BE2C (cell line): Measurements from ENCODE around the gene SARS2.
"Not testable (repeated sequence)": the region's sequence is repeated elsewhere in the genome, so short reads cannot be mapped to it uniquely, and the experiment has no call there.

Source experiments
- DNase-seq: peaks from one replicate; pipeline ENCODE4 v3.0.0-alpha.2; 2020
- H3K27me3 ChIP-seq: fragments of 250-450 bp; sonication (Bioruptor Pico); 2 replicates; pipeline ENCODE4 v1.5.1; 2020; ENCODE audit warnings: mild to moderate bottlenecking
- H3K36me3 ChIP-seq: fragments of 250-450 bp; sonication (Bioruptor Pico); 2 replicates; pipeline ENCODE4 v1.5.1; 2020; ENCODE audit warnings: mild to moderate bottlenecking
- H3K4me1 ChIP-seq: fragments of 250-450 bp; sonication (Bioruptor Pico); 2 replicates; pipeline ENCODE4 v1.5.1; 2020
- H3K4me3 ChIP-seq: 2 replicates; pipeline ENCODE4 v1.5.1; 2011; ENCODE audit warnings: low read depth, low read length
- H3K9me3 ChIP-seq: fragments of 250-450 bp; sonication (Bioruptor Pico); 2 replicates; pipeline ENCODE4 v1.5.1; 2020
- CTCF ChIP-seq: IDR thresholded peaks from 2 replicates; pipeline ENCODE4 v1.5.1; 2012; ENCODE audit warnings: mild to moderate bottlenecking, low read depth, low read length

Gene SARS2

GRCh38 chr19:38941979-38942378 is 11.4 kb upstream of the SARS2 start:
- no peaks in the 10 kb centered on the region for H3K27me3 ChIP-seq
- H3K36me3 ChIP-seq, result peaks cover 5% of the 10 kb centered on the region; the same call in 1 of the 2 replicates
- no peak for DNase-seq
- H3K4me1 ChIP-seq, result peaks cover 2% of the 10 kb centered on the region
- no peaks in the 10 kb centered on the region for H3K9me3 ChIP-seq
- no peak for TF ChIP-seq CTCF
- H3K4me3 ChIP-seq, result no peak overlapping the region

GRCh38 chr19:38941466-38941865 is 10.9 kb upstream of the SARS2 start:
- H3K4me1 ChIP-seq, H3K36me3 ChIP-seq, H3K27me3 ChIP-seq, H3K9me3 ChIP-seq, H3K4me3 ChIP-seq, DNase-seq: not testable (repeated sequence)

DNA sequence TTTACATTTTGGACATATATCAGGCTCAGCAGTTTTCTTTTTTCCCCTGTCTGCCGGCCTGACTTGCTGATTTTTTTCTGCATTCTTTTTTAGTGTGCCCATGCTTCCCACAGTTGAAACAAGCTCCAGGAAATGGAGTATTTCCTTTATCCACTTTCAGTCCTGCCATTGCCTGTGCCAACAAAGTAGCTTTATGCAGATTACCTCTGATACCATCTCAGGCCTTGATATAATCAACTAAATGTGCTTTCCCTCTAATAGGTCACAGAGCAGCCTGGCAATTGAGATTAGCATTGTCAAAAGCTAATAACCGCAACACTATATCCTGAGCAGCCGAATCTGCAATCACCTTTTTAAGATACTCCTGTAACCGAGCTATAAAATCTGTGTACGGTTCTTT is 9.4 kb upstream of the SARS2 start:
- Histone ChIP-seq H3K9me3 (no peaks in the 10 kb centered on the region), H3K36me3 (no peaks in the 10 kb centered on the region), H3K4me3 (no peak overlapping the region), H3K4me1 (peaks cover 2% of the 10 kb centered on the region), H3K27me3 (no peaks in the 10 kb centered on the region)
- TF ChIP-seq CTCF, result no peak
- DNase-seq, result no peak

DNA sequence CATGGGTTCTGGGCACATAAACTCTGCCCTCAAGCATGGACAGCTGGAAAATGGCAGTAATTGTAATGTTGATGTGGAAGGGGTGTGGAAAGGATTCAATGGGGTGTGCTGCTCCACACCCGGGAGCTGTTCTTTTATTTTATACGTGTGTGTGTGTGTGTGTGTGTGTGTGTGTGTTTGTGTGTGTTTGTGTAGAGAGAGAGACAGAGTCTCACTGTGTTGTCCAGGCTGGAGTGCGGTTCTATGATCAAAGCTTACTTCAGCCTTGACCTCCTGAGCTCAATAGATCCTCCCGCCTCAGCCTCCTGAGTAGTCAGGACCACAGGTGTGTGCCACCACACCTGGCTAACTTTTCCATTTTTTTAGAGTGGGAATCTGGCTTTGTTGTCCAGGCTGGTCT is 3.0 kb upstream of the SARS2 start:
- no peaks in the 10 kb centered on the region for H3K4me1 ChIP-seq
- no peaks in the 10 kb centered on the region for H3K9me3 ChIP-seq
- H3K27me3 ChIP-seq, result no peaks in the 10 kb centered on the region
- TF ChIP-seq CTCF, result no peak
- H3K4me3 ChIP-seq, result no peak overlapping the region
- DNase-seq, result no peak
- H3K36me3 ChIP-seq, result peaks cover 18% of the 10 kb centered on the region

- no peaks in the 10 kb centered on the region for H3K4me1 ChIP-seq
- H3K27me3 ChIP-seq, result no peaks in the 10 kb centered on the region
- peaks cover 18% of the 10 kb centered on the region for H3K36me3 ChIP-seq
- no peak overlapping the region for H3K4me3 ChIP-seq
- TF ChIP-seq CTCF, result peak; percentile 62
- DNase-seq, result peak; percentile 56
- H3K9me3 ChIP-seq, result no peaks in the 10 kb centered on the region
These were observed 2.0 kb upstream of the SARS2 start for GRCh38 chr19:38932425-38933179.

- peak overlapping the region; percentile 98 for H3K4me3 ChIP-seq
- DNase-seq, result no peak
These were observed 894 bp upstream of the SARS2 start for GRCh38 chr19:38931521-38931793.

More at GRCh38 chr19:38931521-38931793, 894 bp upstream of the SARS2 start:
- H3K36me3 ChIP-seq, result peaks cover 18% of the 10 kb centered on the region
- H3K27me3 ChIP-seq, result no peaks in the 10 kb centered on the region
- no peaks in the 10 kb centered on the region for H3K9me3 ChIP-seq
- no peaks in the 10 kb centered on the region for H3K4me1 ChIP-seq
- no peak for TF ChIP-seq CTCF
